SH-SY5Y (cell line): ENCODE measurements around the gene PBX3.

Source experiments
- GATA2 ChIP-seq: IDR thresholded peaks from 2 replicates; pipeline ENCODE4 v1.6.1; 2011; ENCODE audit warnings: mild to moderate bottlenecking, low read depth, low read length
- GATA3 ChIP-seq: IDR thresholded peaks from 2 replicates; pipeline ENCODE4 v1.6.1; 2011; ENCODE audit warnings: low read depth, mild to moderate bottlenecking, low read length, moderate library complexity

DNA sequence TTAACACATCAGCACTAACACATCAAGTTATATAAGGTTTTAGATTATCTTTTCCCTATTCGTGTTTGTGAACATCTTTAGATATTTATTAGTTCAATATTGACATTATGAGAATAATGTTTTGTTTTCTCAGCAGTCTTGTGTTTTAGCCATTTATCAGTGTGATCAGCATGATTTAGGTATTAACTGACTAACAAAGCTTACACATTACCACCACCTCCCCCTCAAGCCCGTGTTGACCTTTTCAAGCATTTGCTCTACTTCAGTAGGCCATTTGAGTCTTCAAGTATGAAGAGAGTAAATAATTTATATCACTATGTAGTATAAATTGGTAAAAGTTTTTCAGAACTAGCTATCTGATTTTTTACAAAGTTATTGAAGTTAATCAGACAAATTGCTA is 6.9 kb downstream of the PBX3 start:
- no peak for TF ChIP-seq GATA2
- TF ChIP-seq GATA3, result peak; percentile 34; the same call in 1 of the 2 replicates
